Type B pancreatic cell (in vitro differentiated cells): ENCODE data around the gene FPR3. TPM values are rescaled to one million over a fixed set of nuclear protein-coding genes. Genes with fewer than 3 reads are reported as not detected.

ENCODE experiments used
- DNase-seq: peaks from one replicate; pipeline ENCODE4 v3.0.0; 2021; ENCODE audit warnings: mixed read lengths; ENCODE audit not compliant: unreplicated experiment; ENCODE audit errors: extremely low spot score
- H3K27ac Mint-ChIP-seq: 2 replicates; pipeline ENCODE4 v1.8.0; 2021; ENCODE audit warnings: mild to moderate bottlenecking, mixed read lengths
- H3K27me3 Mint-ChIP-seq: 2 replicates; pipeline ENCODE4 v1.8.0; 2021; ENCODE audit warnings: mixed read lengths
- H3K36me3 Mint-ChIP-seq: 2 replicates; pipeline ENCODE4 v1.8.0; 2021; ENCODE audit warnings: mixed read lengths
- H3K4me1 Mint-ChIP-seq: one replicate; pipeline ENCODE4 v1.8.0; 2021; ENCODE audit warnings: mixed read lengths; ENCODE audit not compliant: unreplicated experiment
- H3K4me3 Mint-ChIP-seq: 2 replicates; pipeline ENCODE4 v1.8.0; 2021; ENCODE audit warnings: mild to moderate bottlenecking, mixed read lengths
- H3K9me3 Mint-ChIP-seq: 2 replicates; pipeline ENCODE4 v1.8.0; 2021; ENCODE audit warnings: mixed read lengths
- total RNA-seq: library from RNA; stranded (reverse); gene quantifications from 2 replicates; pipeline ENCODE4 v1.2.1, GENCODE V29; 2021; ENCODE audit warnings: low replicate concordance
- TF ChIP-seq, protein P1 (sequence below): fragments of 200-600 bp; sonication (generic); conservative IDR thresholded peaks from 2 replicates; pipeline ENCODE4 v1.5.0; 2021; ENCODE audit warnings: antibody characterized with exemption, mild to moderate bottlenecking

The FPR3 gene
- total RNA-seq, 1 donor from 2014 or later, result not detected

DNA sequence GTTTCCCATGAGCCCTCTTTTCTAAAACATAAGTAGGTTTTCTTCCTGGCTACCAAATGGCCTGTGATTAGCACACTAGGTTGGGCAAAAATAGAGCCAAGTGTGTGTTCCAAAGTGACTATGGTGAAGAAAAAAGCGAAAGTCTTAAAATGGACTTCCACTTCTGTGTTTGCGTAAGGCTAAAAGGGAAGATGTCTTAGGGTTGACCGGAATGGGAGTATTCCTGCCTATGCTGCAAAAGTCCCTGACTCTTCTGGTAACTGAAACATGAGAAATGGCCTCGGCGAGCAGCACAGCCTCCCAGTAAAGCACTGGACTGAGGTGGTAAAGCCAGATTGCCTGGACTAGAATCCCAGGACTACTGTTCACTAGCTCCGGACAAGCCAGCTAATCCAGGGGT, 40.8 kb upstream of the FPR3 start:
- no peak overlapping the region for H3K4me3 Mint-ChIP-seq
- H3K4me1 Mint-ChIP-seq, result no peaks in the 10 kb centered on the region
- H3K27me3 Mint-ChIP-seq, result no peaks in the 10 kb centered on the region
- no peak for DNase-seq
- no peaks in the 10 kb centered on the region for H3K9me3 Mint-ChIP-seq
- no peak overlapping the region for H3K27ac Mint-ChIP-seq
- TF ChIP-seq, protein P1, sequence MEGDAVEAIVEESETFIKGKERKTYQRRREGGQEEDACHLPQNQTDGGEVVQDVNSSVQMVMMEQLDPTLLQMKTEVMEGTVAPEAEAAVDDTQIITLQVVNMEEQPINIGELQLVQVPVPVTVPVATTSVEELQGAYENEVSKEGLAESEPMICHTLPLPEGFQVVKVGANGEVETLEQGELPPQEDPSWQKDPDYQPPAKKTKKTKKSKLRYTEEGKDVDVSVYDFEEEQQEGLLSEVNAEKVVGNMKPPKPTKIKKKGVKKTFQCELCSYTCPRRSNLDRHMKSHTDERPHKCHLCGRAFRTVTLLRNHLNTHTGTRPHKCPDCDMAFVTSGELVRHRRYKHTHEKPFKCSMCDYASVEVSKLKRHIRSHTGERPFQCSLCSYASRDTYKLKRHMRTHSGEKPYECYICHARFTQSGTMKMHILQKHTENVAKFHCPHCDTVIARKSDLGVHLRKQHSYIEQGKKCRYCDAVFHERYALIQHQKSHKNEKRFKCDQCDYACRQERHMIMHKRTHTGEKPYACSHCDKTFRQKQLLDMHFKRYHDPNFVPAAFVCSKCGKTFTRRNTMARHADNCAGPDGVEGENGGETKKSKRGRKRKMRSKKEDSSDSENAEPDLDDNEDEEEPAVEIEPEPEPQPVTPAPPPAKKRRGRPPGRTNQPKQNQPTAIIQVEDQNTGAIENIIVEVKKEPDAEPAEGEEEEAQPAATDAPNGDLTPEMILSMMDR, result no peak
- no peaks in the 10 kb centered on the region for H3K36me3 Mint-ChIP-seq

DNA sequence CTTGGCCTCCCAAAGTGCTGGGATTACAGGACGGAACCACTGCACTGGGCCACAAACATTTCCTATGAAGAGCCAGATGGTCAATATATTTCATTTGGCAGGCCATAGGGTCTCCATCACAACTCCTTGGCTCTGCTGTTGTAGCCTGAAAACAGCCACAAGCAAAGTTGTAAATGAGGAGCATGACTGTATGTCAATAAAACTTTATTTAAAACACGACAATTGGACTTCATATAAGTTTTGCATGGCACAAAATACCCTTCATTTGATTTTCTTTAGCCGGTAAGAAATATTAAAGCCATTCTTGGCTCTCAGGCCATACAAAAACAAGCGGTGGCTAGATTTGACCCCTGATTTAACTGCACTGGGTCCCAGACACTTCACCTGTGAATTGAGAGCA, 40.2 kb upstream of the FPR3 start:
- Mint-ChIP-seq H3K4me3 (no peak overlapping the region), H3K9me3 (no peaks in the 10 kb centered on the region)

GRCh38 chr19:51755571-51755970, 39.4 kb upstream of the FPR3 start:
- TF ChIP-seq, protein P1, result no peak
- H3K27ac Mint-ChIP-seq, result no peak overlapping the region
- H3K4me3 Mint-ChIP-seq, result no peak overlapping the region
- no peaks in the 10 kb centered on the region for H3K4me1 Mint-ChIP-seq
- DNase-seq, result no peak
- no peaks in the 10 kb centered on the region for H3K36me3 Mint-ChIP-seq
- H3K27me3 Mint-ChIP-seq, result no peaks in the 10 kb centered on the region
- H3K9me3 Mint-ChIP-seq, result no peaks in the 10 kb centered on the region

More for the DNA sequence above, 40.2 kb upstream of the FPR3 start:
- no peak overlapping the region for H3K27ac Mint-ChIP-seq
- DNase-seq, result no peak
- no peaks in the 10 kb centered on the region for H3K4me1 Mint-ChIP-seq
- H3K27me3 Mint-ChIP-seq, result no peaks in the 10 kb centered on the region
- TF ChIP-seq, protein P1, result no peak
- no peaks in the 10 kb centered on the region for H3K36me3 Mint-ChIP-seq

- TF ChIP-seq, protein P1, result no peak
- H3K27ac Mint-ChIP-seq, result no peak within 1 kb of the TSS
- peaks cover 24% of the 10 kb centered on the region for H3K27me3 Mint-ChIP-seq
- no peaks in the 10 kb centered on the region for H3K36me3 Mint-ChIP-seq
- H3K4me3 Mint-ChIP-seq, result no peak within 1 kb of the TSS
- H3K9me3 Mint-ChIP-seq, result no peaks in the 10 kb centered on the region
- no peaks in the 10 kb centered on the region for H3K4me1 Mint-ChIP-seq
- DNase-seq, result no peak
Observed at GRCh38 chr19:51760697-51761356, 34.1 kb upstream of the FPR3 start, which contains the start of gene FPR2. TSS of gene FPR2 (plus strand) at chr19:51761180. CDS start at chr19:51768659, 7,479 bp downstream.

DNA sequence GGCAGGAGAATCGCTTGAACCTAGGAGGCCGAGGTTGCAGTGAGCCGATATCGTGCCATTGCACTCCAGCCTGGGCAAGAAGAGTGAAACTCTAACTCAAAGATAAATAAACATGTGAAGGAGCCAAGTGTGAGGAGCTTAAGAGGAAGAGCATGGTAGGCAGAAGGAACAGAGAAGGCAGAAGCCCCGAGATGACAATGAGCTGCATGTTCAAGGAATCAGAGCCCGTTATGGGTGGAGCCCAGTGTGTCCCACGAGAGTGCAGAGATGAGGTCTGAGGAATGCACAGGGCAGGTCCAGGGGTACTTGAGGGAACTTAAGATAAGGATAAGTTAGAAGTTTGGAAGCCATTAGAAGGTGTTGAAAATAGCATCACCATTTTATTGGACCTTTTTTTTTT, 33.3 kb upstream of the FPR3 start:
- no peak for DNase-seq
- TF ChIP-seq, protein P1, result no peak
- Mint-ChIP-seq H3K36me3 (no peaks in the 10 kb centered on the region), H3K4me1 (no peaks in the 10 kb centered on the region), H3K27ac (no peak overlapping the region), H3K4me3 (no peak overlapping the region), H3K27me3 (peaks cover 26% of the 10 kb centered on the region), H3K9me3 (no peaks in the 10 kb centered on the region)
